Hypothalamus (tissue), 51 donors: ENCODE data around the gene CAMK2G.
A peak's percentile ranks its signal among the peaks of the same experiment; 100 is the strongest.
"Not testable (repeated sequence)": the region's sequence is repeated elsewhere in the genome, so short reads cannot be mapped to it uniquely, and the experiment has no call there.

ENCODE experiments used
- DNase-seq, 51 donors: peaks; one replicate each; lab custom pipeline; 2025; lab: John Stamatoyannopoulos, UW

CAMK2G gene

DNA sequence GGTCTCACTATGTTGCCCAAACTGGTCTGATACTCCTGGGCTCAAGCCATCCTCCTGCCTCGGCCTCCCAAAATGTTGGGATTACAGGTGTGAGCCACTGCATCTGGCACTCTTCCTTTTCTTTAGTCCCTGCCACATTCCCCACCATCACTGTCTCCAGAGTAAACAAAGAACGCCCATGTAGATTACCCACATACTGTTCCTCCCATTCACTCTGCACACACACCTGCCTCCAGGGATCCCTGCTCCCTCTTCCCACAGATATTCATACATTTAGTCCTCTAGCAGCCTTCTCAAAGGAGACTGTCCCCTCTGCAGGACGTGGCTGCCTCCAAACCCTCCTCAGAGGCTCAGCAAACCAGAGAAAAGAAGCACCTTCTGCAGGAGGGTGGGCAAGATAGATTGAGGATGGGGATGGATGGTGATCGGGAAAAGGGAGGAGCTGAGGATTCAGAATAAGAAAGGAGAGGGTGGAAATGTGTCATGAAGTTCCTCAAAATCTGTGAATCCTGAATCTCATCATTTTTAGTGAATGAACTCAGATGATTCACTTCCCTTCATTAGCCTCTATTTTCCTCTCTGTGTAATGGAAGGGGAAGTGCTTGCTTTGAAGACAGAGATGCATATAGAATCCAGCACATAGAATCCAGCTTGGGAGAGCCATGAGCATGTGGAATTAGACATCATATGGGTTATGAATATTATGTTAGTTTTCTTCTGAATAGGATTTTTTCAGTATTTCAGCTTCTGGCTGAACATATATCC, 31.1 kb upstream of the CAMK2G start:
- DNase-seq = no peak

DNA sequence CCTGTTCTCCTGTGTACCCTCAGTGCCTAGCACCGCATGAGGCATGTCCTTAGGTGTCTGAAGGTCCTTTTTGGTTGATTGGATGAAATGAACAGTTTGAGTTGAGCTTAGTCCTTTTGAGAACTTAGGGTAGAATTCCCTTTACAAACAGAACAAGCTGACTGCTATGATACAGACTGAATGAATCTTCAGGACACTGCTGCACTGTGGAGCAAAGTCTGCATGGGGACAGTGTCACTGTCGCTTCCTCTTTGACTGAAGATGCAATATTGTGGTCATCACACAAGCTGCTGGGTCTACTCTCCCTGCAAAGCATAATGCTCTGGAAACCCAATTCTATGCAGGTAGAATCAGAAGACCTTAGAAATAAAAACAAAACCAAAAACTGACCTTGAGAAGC, 28.0 kb upstream of the CAMK2G start:
- DNase-seq = no peak

DNA sequence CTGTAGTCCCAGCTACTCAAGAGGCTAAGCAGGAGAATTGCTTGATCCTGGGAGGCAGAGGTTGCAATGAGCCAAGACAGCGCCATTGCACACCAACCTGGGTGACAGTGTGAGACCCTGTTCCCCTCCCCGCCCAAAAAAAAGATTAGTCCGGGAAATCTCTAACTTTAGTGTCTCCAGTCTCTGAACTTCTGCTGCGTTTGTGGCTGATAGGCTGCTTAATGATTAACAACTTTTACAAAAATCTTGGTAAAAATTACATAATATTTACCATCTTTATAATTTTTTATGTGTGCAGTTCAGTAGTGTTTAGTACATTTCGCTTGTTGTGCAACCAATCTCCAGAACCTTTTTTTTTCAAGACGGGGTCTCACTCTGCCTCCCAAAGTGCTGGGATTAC, 26.9 kb upstream of the CAMK2G start:
- DNase-seq = no peak

DNA sequence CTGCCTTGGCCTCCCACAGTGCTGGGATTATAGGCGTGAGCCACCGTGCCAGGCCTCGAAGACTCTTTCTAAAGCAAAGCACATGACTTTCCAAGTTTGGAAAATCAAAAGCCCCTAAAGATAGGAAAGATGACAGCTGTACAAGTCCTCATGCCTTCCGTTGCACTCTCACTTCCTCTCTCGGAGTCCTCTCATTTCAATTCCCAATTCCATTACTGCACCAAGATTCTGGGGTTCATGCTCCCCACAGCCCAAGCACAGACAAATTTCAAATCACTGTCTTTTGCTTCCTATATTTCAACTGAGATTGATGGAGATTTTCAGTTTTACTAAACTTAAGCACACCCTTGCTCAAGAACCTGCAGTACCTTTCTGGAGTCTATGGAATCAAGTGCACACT, 25.7 kb upstream of the CAMK2G start:
- no peak for DNase-seq

DNA sequence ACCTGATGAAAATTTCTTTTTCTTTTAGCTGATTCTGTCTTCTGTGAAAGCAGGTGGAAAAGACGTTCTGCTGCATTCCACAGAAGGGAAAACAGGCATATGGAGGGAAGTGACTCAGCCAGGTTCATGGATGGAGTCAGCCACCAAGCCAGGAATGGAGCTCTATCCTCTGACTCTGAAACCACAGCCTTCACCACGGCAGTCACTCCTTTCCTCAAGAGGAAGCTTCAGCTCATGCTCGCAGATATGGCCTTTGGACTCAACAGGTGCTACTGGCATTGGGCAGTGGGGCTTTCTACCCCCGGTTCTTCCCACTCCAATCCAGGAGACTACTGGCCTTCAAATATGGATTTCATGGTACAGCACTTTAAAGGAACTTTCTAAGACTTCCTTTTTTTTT, 25.1 kb upstream of the CAMK2G start:
- DNase-seq = no peak

DNA sequence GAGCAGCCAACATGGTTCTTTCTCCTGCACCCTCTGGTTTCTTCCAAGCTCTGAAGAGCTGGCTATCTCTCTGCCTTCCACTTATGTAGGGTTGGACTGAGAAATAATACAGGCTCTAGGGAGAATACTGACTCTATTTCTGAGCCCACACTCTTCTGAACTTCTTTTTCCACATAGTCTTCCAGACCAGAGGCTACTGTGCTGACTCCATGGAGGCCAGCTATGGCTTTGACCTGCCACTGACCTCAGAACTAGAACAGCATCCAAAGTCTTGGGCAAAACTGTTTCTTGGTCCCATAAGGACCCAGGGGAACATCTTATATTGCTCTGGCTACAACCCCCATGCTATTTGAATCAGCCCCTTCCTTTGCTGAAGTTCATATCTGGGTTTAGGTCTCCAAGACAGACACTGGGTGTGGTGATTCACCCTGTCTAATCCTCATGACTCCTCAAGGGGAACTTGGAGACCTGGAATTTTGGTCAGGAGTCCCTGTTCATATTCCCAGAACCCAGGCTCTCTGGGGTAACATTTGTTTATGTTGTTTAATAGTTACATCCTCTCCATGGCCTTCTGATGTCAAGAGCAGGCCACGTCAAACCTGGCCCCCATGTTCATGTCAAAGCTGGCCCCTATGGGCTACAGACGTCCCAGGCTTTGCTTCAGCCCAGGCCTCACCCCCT, 24.5 kb upstream of the CAMK2G start:
- no peak for DNase-seq

DNA sequence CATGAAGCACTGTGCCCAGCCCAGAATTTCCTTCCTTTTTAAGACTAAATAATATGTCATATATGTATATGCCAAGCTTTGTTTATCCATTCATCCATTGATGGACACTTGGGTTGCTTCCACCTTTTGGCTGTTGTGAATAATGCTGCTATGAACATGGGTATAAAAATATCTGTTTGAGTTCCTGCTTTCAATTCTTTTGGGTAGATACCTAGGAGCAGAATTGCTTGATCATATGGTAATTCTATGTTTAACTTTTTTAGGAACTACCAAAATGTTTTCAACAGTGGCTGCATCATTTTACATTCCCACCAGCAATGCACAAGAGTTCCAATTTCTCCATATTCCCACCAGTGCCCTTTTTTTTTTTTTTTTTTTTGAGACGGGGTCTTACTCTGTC, 23.3 kb upstream of the CAMK2G start:
- no peak for DNase-seq

DNA sequence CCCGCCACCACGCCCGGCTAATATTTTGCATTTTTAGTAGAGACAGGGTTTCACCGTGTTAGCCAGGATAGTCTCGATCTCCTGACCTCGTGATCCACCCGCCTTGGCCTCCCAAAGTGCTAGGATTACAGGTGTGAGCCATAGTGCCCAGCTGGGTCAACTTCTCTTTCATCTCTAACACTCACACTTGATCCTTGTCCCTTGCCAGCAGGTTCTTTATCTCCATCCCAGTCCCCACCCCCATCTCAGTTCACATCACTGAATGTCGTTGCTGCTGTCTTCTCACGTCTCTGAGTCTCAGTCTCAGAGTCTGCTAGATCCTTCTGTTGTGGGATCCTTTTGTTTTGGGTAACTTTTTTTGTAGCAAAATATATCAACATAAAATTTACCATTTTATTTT, 21.0 kb upstream of the CAMK2G start:
- DNase-seq = not testable (repeated sequence)

DNA sequence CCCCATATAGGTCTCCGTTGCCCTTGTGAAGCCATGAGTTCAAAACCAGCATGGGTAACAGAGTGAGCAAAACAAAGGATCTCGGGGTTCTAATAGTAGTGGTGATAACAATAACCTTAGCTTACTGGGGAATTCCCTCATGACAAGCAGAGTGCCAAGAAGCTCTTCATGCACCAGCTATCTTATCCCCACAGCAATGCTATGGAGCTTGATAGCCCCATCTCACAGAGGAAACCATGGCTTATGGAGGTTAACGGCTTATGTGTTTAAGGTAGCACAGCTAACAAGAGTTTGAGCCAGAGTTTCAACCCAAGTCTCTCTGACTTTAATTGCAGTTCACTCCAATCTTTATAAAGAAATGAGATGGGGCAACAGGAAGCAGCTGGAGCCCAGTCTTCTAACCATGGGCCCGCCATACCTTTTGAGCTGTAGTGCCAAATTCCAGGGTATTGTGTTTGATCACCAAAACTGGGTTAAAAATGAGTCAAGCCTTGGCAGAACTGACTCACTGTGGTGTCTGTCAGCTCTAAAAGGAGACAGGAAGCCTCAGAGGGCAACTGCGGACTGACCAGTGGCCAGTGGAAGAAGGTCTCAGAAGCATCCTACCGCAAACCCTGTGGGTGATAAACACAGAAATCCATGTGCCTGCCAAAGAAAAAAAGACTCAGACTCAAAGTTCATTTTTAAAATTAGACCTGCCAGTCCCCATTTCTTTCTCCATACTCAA, 20.1 kb upstream of the CAMK2G start:
- DNase-seq = no peak

DNA sequence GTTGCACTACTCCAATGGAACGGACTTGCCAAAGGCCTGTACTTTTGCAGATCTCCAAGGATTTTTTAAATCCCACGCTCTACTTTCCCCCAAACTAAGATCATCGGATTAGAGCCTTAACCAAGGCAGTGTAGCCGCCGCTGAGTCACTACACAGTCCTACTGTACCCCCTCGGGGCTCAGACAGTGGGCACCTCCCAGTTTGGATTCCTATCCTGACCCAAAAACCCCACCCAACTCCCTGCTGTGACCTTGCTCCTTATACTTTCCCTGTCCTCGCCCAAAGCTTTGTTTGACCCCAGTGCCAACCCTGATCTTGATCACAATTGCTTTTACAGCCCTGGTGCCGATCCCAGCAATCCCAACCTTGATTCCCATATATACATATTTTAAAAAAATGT, 19.1 kb upstream of the CAMK2G start:
- no peak for DNase-seq

DNA sequence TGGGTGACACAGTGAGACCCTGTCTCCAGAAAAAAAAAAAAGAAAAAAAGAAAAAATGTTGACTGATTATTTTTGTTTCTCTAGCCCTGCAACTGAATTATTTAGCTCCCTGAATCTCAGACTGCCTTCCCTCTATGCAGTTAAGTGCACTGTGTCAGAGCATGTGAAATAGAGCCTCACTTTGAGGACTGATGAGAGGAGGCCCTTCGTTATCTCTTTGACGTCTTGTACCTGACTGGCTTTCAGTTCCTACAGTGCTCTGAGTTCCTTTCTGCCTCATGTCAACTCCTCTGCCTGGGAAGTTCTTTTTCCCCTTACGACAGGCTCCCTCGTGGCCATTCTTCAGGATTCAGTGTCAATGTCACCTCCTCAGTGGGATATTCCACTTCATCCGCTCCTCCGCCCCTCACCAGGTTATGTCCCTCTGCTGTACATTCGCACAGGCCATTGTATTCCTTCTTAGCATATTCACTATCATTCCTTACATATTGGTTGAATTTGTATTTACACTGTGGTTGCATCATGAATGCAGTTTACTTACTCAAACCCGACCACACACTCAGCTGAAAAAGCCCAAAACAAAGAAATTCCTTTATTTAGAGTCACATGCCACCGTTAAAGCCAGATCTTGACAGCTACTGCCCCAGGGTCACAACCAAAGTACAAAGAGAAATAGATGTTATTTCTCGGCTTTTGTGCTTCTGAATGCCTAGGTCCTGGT, 18.1 kb upstream of the CAMK2G start:
- DNase-seq = no peak

DNA sequence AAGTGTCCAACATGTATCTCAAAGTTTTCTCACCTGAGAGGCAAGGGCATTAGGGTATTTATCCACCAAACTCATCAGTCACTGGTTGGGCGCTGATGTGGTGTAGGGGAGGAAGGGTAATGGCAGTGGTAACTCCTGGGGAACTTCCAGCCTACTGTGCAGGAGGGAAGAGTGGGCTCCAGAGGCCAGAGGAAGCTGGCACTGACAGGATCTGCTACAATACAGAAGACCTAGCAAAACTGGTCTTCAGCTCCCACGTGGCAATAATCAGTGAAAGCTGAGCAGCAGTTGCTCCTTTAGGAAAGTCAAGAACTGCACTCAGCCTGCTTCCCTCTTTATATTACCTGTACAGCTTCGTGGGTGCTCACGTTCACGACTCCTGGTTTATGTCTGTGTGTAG, 17.2 kb upstream of the CAMK2G start:
- DNase-seq = no peak

DNA sequence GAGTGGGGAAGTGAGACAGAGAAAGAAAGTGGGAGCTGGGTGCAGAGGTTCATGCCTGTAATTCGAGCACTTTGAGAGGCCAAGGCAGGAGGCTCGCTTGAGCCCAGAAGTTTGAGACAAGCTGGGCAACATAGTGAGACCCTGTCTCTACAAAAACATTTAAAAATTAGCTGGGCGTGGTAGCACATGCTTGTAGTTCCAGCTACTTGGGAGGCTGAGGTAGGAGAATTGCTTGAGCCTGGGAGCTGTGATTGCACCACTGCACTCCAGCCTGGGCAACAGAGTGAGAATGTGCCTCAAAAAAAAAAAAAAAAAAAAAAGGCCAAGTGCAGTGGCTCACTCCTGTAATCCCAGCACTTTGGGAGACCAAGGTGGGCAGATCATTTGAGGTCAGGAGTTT, 16.5 kb upstream of the CAMK2G start:
- not testable (repeated sequence) for DNase-seq

DNA sequence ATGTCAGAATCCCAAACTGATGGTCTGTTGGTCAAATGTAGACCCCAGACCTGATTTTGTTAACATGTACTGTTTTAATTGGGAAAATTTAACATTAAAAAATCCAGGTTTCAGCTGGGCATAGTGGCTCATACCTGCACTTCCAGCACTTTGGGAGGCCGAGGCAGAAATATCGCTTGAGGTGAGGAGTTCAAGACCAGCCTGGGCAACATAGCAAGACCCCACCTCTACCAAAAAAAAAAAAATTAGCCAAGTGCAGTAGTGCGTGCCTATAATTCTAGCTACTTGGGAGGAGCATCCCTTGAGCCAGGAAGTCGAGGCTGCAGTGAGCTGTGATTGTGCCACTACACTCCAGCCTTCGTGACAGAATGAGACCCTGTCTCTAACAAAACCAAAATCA, 15.9 kb upstream of the CAMK2G start:
- no peak for DNase-seq

DNA sequence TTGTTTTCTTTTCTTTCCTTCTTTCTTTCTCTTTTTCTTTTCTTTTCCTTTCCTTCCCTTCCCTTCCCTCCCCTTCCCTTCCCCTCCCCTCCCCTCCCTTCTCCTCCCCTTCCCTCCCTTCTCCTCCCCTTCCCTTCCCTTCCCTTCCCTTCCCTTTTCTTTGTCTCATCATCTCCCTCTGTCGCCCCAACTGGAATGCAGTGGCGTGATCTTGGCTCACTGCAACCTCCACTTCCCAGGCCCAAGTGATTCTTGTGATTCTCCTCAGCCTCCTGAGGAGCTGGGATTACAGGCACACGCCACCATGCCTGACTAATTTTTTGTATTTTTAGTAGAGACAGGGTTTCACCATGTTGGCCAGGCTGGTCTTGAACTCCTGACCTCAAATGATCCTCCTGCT, 15.1 kb upstream of the CAMK2G start:
- not testable (repeated sequence) for DNase-seq

DNA sequence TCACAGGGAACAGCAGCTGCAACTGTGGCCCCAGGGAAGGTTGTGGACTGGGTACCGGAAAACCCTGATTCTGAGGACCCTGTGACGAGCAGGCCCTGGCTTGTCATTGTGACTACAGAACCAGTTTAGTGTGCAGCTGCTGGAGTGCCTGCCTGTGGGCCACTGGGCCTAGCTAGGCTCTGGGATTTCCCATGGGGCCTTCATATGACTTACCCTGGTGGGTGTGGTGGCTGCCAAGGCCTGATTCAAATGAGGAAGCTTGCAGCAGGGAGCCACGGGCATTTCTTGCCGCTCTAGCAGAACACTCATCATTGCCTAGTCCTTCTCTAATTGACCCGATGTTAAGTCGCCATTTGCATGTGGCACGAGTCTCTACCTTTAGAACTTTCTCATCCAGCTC, 14.7 kb upstream of the CAMK2G start:
- peak in 7 of 51 donors; percentile 8 to 36 (median 22) for DNase-seq

DNA sequence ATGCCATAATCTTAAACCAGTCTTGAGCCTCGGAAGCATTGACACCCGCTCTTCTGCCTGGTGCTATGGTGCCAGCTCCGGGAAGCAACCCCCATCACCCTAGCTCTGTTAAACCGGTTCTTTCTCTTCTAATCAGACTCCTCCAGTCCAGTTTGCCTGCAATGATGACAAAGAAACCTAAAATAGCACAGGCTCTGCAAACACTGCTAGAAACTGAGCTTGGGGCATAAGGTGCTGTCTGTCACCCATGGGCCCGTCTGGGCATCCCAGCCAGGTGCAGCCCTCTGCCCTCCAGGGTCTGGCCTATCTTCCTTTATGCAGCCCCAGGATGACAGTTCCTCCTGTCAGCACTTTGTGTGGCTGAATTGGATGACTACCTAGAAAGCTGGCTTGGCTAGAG, 14.2 kb upstream of the CAMK2G start:
- DNase-seq = no peak

DNA sequence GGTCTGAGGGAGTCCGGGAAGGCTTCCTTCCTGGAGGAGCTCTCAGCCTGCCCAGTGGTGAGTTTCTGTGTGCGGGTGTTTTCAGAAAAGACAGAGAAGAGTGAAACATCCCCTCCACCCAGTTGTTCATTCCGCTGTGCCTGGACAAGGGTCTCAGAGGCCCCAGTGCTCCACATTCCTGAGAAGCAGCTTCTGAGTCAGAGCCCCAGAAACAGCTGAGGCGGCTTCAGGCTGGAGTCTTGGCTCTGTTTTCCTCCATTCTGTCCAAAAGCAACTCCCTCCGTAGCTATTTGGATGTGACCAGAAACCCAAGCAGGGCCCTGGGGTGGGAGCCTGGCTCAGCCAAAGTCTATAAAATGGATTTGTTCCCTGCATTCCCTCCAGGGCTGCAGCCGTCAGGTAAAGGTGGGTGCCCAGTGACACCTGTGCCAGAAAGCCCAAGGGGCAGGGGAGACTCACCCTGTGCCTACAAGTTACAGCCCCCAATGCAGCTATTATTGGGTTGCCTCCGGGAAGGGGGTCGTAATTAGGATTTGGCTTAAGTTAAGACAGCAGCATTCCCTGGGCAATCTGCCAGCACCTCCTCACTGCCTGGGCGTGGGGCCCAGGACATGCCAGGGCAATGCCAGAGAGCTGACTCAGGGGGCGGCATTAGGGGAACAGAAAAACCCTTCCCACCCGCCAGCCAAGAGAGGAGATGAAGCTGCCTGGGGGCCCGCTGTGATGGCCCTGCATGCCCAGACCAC, 13.1 kb upstream of the CAMK2G start:
- DNase-seq = peak in 42 of 51 donors; percentile 21 to 86 (median 68)

DNA sequence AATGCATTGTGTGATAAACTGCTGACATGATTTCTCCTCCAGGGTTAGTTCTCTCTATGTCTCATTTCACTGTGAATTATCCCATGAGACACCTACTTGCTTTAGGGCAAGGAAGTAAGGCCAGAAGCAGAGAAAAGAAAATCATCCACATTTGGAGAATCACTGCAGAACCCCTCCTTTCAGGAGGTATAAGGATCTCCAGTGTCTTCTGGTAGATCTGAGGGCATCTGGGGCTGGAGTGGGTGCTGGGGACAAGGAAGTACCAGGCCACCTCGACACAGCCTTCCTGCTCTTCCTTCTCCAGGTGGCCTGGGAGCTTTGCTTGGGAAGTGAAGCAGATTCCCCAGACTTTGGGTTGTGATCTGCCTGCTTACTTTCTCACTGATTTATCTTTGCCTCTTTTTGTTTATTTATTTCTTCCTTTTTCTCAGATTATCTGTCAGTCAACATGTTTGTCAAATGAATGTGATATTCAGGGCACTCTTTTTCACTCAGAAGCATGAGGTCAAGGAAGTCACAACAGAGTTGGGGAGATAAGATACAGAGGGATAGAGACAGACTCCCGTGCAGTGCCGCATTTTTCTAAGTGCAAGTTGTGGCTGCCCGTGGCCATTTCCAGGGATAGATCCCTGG, 12.4 kb upstream of the CAMK2G start:
- no peak for DNase-seq

DNA sequence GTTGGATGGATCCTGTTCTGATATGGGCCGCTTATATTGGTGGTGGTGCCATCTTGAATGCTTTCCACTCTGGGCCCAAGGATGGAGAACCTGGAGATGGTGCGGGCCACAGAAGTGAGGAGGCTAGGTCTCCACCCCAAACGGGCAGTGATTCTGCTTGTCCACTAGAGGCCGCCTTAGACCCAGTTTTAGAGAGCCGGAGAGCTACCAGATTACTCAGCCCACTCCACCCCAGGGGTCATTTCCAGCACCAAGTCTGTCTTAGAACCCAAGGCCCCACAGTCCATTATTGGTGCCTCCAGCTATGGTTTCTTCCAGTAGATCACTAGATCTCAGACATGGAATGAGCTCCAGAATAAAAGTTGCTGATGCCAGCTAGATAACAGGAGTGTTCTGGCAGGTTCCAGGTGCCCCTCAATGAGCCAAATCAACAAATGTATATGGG, 11.8 kb upstream of the CAMK2G start:
- peak in 39 of 51 donors; percentile 14 to 79 (median 51) for DNase-seq
